Daoy (cell line): ENCODE data around the gene MAPKAPK5. TPM values are rescaled to one million over a fixed set of nuclear protein-coding genes. Genes with fewer than 3 reads are reported as not detected.
"Not testable (repeated sequence)": the region's sequence is repeated elsewhere in the genome, so short reads cannot be mapped to it uniquely, and the experiment has no call there.

Experiments used
- DNase-seq: peaks from one replicate; pipeline ENCODE4 v3.0.0-alpha.2; 2015; ENCODE audit warnings: low read depth
- total RNA-seq: library from RNA; depleted of rRNA; stranded (reverse); fragments of >200 nt; shearing (Covaris generic); gene quantifications from 2 replicates; pipeline ENCODE4 v1.2.3, GENCODE V29; 2014

MAPKAPK5 gene
- total RNA-seq, 1 experiment from 2014 or later: 78.8 TPM

DNA sequence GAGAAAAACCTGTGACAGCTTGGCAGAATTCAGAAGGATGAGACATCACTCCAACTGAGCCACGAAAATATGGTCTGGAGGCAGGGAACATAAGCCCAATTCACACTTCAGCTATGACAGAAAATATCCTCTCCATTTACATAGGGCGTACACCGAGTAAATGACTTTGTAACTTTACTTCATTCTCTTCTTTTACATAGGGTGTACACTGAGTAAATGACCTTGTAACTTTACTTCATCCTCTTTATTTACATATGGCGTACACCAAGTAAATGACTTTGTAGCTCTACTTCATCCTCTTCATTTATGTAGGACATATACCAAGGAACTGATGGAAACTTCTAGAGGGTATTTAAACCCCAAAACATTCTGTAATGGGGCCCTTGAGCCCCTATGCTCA is 14.1 kb upstream of the MAPKAPK5 start:
- no peak for DNase-seq

GRCh38 chr12:111828338-111828979 is 13.6 kb upstream of the MAPKAPK5 start:
- DNase-seq: no peak

GRCh38 chr12:111829635-111830034 is 12.4 kb upstream of the MAPKAPK5 start:
- not testable (repeated sequence) for DNase-seq

DNA sequence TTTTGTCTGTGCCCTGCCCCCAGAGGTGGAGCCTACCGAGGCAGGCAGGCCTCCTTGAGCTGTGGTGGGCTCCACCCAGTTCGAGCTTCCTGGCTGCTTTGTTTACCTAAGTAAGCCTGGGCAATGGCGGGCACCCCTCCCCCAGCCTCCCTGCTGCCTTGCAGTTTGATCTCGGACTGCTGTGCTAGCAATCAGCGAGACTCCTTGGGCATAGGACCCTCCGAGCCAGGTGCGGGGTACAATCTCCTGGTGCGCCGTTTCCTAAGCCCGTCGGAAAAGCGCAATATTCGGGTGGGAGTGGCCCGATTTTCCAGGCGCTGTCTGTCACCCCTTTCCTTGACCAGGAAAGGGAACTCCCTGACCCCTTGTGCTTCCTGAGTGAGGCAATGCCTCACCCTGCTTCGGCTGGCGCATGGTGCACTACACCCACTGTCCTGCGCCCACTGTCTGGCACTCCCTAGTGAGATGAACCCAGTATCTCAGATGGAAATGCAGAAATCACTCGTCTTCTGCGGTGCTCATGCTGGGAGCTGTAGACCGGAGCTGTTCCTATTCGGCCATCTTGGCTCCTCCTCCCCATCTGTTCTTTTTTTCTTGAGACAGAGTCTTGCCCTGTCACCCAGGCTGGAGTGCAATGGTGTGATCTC is 7.2 kb upstream of the MAPKAPK5 start:
- DNase-seq: not testable (repeated sequence)

DNA sequence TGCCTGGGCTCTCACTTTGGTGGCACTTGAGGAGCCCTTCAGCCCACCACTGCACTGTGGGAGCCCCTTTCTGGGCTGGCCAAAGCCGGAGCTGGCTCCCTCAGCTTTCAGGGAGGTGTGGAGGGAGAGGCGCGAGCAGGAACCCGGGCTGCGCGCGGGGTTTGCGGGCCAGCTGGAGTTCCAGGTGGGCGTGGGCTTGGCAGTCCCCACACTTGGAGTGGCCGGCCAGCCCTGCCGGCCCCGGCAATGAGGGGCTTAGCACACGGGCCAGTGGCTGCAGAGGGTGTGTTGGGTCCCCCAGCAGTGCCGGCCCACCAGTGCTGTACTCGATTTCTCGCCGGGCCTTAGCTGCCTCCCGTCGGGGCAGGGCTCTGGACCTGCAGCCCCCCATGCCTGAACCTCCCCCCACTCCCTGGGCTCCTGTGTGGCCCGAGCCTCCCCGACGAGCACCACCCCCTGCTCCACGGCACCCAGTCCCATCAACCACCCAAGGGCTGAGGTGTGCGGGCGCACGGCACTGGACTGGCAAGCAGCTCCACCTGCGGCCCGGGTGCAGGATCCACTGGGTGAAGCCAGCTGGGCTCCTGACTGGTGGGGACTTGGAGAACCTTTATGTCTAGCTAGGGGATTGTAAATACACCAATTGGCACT is 6.4 kb upstream of the MAPKAPK5 start:
- DNase-seq: not testable (repeated sequence)

GRCh38 chr12:111838353-111838752 is 3.7 kb upstream of the MAPKAPK5 start:
- no peak for DNase-seq

DNA sequence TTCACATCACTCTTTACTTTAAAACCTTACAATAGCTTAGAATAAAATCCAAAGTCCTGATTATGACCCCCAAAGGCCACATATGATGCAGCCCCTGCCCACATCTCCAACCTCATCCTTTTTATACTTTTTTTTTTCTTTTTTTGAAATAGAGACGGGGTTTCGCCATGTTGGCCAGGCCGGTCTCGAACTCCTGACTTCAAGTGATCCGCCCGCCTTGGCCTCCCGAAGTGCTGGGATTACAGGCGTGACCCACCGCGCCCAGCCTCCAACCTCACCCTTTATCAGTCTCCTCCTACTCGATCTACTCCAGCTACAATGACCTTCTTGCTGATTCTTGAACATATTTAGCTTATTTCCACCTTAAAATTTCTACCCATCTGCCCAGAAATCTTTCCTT is 1.2 kb upstream of the MAPKAPK5 start:
- DNase-seq: no peak

- DNase-seq: no peak
Observed at GRCh38 chr12:111841236-111841749, 735 bp upstream of the MAPKAPK5 start.

GRCh38 chr12:111842556-111843396 is 748 bp downstream of the MAPKAPK5 start:
- DNase-seq: peak; percentile 19

- no peak for DNase-seq
Observed at GRCh38 chr12:111846016-111846415, 4.0 kb downstream of the MAPKAPK5 start.

DNA sequence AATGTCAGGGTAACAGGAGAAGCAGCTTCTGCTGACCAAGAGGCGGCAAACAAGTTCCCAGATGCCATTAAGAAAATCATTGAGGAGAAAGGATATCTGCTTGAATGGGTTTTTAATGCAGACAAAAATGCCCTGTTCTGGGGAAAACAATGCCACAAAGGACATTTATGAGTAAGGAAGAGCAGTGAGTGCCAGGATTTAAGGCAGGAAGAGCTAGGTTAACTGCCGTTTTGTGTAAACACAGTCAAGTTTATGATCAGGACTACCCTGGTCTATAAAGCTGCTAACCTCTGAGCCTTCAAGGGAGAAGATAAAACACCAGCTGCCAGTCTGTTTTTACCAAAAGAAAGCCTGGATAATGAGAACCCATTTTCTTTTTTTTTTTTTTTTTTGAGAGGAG is 8.5 kb downstream of the MAPKAPK5 start:
- no peak for DNase-seq

- DNase-seq: no peak
Observed at GRCh38 chr12:111858186-111858585, 16.2 kb downstream of the MAPKAPK5 start.

GRCh38 chr12:111858778-111859177 is 16.8 kb downstream of the MAPKAPK5 start:
- DNase-seq: no peak

- DNase-seq: no peak
Observed at GRCh38 chr12:111864913-111865312, 22.9 kb downstream of the MAPKAPK5 start.

DNA sequence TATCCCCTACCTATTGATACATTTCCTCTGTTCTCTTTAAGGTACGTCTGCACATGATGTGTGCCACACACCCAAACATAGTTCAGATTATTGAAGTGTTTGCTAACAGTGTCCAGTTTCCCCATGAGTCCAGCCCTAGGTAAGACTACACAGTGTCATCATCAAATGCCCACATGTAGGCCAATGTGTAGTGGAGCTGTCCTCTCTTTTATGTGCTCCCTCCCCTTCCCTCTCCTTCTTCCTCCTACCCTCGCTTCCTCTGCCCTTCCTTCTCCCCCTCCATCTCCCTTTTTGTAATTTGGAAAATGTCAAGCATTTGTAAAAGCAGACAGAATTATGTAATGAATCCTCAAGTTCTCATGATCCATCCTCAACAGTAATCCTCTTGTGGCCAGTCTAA is 25.5 kb downstream of the MAPKAPK5 start:
- DNase-seq: no peak

GRCh38 chr12:111868676-111869588 is 26.9 kb downstream of the MAPKAPK5 start:
- DNase-seq: no peak

DNA sequence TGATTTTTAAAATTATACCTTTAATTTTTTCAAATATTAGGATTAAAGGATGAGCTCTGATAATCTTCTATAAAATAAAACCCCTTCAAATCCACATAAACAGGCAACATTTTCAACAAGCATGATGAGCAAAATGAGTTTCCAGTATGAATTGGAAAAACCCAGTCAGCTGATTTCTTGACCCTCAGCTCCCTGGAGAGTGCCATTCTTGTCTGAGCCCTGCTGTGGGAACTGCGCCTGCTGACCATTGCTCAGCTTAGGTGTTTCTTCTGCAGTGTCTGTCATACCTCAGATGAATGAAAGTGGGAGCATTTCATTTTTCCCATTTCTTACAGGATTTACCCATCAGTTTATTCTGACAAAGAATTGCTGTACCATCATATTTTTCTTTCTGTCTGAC is 27.6 kb downstream of the MAPKAPK5 start:
- no peak for DNase-seq

- DNase-seq: no peak
Observed at GRCh38 chr12:111870216-111870615, 28.2 kb downstream of the MAPKAPK5 start.

- no peak for DNase-seq
Observed at GRCh38 chr12:111870706-111871105, 28.7 kb downstream of the MAPKAPK5 start.

DNA sequence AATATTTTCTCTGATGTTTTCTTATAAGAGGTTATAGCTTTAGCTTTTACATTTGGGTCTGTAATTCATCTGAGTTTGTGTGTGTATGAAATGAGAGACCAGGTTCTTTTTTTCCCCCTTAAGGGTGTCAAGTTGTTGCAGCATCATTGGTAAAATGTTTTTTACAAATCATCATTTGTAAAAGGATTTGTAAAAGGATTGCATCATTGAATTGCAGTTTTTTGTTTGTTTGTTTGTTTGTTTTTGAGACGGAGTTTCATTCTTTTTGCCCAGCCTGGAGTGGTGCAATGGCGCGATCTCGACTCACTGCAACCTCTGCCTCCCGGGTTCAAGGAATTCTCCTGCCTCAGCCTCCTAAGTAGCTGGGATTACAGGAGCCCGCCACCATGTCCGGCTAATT is 31.1 kb downstream of the MAPKAPK5 start:
- no peak for DNase-seq

GRCh38 chr12:111881716-111882115 is 39.7 kb downstream of the MAPKAPK5 start:
- DNase-seq: no peak
